ENCODE measurements around the gene DMC1.

- TF ChIP-seq, protein P1, sequence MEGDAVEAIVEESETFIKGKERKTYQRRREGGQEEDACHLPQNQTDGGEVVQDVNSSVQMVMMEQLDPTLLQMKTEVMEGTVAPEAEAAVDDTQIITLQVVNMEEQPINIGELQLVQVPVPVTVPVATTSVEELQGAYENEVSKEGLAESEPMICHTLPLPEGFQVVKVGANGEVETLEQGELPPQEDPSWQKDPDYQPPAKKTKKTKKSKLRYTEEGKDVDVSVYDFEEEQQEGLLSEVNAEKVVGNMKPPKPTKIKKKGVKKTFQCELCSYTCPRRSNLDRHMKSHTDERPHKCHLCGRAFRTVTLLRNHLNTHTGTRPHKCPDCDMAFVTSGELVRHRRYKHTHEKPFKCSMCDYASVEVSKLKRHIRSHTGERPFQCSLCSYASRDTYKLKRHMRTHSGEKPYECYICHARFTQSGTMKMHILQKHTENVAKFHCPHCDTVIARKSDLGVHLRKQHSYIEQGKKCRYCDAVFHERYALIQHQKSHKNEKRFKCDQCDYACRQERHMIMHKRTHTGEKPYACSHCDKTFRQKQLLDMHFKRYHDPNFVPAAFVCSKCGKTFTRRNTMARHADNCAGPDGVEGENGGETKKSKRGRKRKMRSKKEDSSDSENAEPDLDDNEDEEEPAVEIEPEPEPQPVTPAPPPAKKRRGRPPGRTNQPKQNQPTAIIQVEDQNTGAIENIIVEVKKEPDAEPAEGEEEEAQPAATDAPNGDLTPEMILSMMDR (IDR thresholded peaks at IDR 0.05): no peak
- no peak for TF ChIP-seq POLR2A (IDR thresholded peaks at IDR 0.05)
Measured at GRCh38 chr22:38479096-38479837, 90.7 kb downstream of the DMC1 start.

All from ovary (tissue), 3 donors.